Measurements from ENCODE around the gene OR4S2.

The OR4S2 gene

DNA sequence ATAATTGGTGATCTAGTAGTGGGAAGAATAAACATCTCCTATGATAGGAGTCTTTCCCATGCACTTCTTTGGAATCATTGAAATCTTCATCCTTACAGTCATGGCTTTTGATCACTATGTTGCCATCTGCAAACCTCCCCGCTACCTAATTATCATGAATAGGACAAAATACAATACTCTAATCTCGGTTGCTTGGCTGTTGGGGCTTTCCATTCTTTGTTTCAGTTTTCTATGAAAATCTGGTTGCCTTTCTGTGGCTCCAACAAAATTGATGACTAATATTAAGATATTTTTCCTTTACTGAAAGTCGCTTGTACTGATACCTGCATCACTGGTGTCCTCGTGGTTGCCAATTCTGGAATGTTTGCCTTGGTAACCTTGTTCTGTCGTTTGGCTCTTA lies 25.7 kb downstream of the OR4S2 start:
- no peaks in the 10 kb centered on the region for H3K4me1 ChIP-seq (ENCODE audit: control insufficient read depth in 2 of 2, insufficient read depth in 2 of 2, low read length in 2 of 2)
- H3K36me3 ChIP-seq (ENCODE audit: control insufficient read depth in 2 of 2, insufficient read depth in 2 of 2, low read length in 2 of 2), result no peaks in the 10 kb centered on the region
- no peak overlapping the region for H3K27ac ChIP-seq (ENCODE audit: low read depth in 2 of 2, low read length in 2 of 2)
- H3K27me3 ChIP-seq (ENCODE audit: control insufficient read depth in 2 of 2, insufficient read depth in 2 of 2, low read length in 2 of 2), result no peaks in the 10 kb centered on the region
- H3K9me3 ChIP-seq (ENCODE audit: control insufficient read depth in 2 of 2, low read length in 2 of 2), result no peaks in the 10 kb centered on the region
- no peak overlapping the region for H3K4me3 ChIP-seq (ENCODE audit: low read length in 2 of 2)
- no peak overlapping the region for H3K9ac ChIP-seq (ENCODE audit: low read depth in 1 of 2, low read length in 2 of 2)

GRCh38 chr11:55697817-55698216 lies 49.7 kb downstream of the OR4S2 start:
- H3K9ac ChIP-seq (ENCODE audit: low read depth in 1 of 2, low read length in 2 of 2), result no peak overlapping the region
- H3K36me3 ChIP-seq (ENCODE audit: control insufficient read depth in 2 of 2, insufficient read depth in 2 of 2, low read length in 2 of 2), result no peaks in the 10 kb centered on the region
- H3K9me3 ChIP-seq (ENCODE audit: control insufficient read depth in 2 of 2, low read length in 2 of 2), result peaks cover 3% of the 10 kb centered on the region in 2 donors
- H3K4me1 ChIP-seq (ENCODE audit: control insufficient read depth in 2 of 2, insufficient read depth in 2 of 2, low read length in 2 of 2), result no peaks in the 10 kb centered on the region
- no peak overlapping the region for H3K4me3 ChIP-seq (ENCODE audit: low read length in 2 of 2)
- no peak overlapping the region for H3K27ac ChIP-seq (ENCODE audit: low read depth in 2 of 2, low read length in 2 of 2)
- H3K27me3 ChIP-seq (ENCODE audit: control insufficient read depth in 2 of 2, insufficient read depth in 2 of 2, low read length in 2 of 2), result no peaks in the 10 kb centered on the region

DNA sequence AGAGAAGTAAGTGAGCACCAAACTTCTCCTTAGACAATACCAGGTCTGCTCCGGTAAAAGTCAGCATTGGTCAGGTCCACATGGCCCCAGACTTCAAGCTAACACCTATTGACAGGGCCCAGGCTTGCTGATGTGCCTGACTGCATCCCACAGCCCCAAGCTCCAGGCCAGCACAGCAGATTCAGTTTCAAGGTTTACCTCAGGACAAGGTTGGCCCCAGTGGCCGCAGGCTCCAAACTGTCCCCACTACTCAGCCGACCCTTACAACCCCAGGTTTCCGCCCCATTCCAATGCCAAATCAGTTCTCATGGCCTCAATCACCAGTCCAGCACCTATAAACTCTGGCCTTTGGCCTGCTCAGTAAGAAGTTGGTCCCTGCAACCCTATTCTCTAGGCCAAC lies 53.3 kb downstream of the OR4S2 start:
- H3K4me1 ChIP-seq (ENCODE audit: control insufficient read depth in 2 of 2, insufficient read depth in 2 of 2, low read length in 2 of 2), result no peaks in the 10 kb centered on the region
- H3K4me3 ChIP-seq (ENCODE audit: low read length in 2 of 2), result no peak overlapping the region

More for the DNA sequence above, 53.3 kb downstream of the OR4S2 start:
- Histone ChIP-seq H3K27me3 (ENCODE audit: control insufficient read depth in 2 of 2, insufficient read depth in 2 of 2, low read length in 2 of 2) (no peaks in the 10 kb centered on the region), H3K27ac (ENCODE audit: low read depth in 2 of 2, low read length in 2 of 2) (no peak overlapping the region), H3K36me3 (ENCODE audit: control insufficient read depth in 2 of 2, insufficient read depth in 2 of 2, low read length in 2 of 2) (no peaks in the 10 kb centered on the region), H3K9ac (ENCODE audit: low read depth in 1 of 2, low read length in 2 of 2) (no peak overlapping the region), H3K9me3 (ENCODE audit: control insufficient read depth in 2 of 2, low read length in 2 of 2) (peaks cover 3% of the 10 kb centered on the region in 2 donors)
